Neural crest cell (in vitro differentiated cells): ENCODE measurements around the gene TSC22D4. TPM values are rescaled to one million over a fixed set of nuclear protein-coding genes. Genes with fewer than 3 reads are reported as not detected.

Source experiments
- DNase-seq: peaks from one replicate; pipeline ENCODE4 v3.0.0; 2021; ENCODE audit warnings: low read depth, mixed read lengths, low spot score
- H3K27ac Mint-ChIP-seq: one replicate; pipeline ENCODE4 v1.8.0; 2021; ENCODE audit warnings: mild to moderate bottlenecking, mixed read lengths; ENCODE audit not compliant: unreplicated experiment
- H3K27me3 Mint-ChIP-seq: 2 replicates; pipeline ENCODE4 v1.8.0; 2021; ENCODE audit warnings: low read depth, mild to moderate bottlenecking, mixed read lengths
- H3K36me3 Mint-ChIP-seq: 2 replicates; pipeline ENCODE4 v1.8.0; 2021; ENCODE audit warnings: low read depth, mild to moderate bottlenecking, mixed read lengths
- H3K4me1 Mint-ChIP-seq: 2 replicates; pipeline ENCODE4 v1.8.0; 2021; ENCODE audit warnings: mixed read lengths
- H3K4me3 Mint-ChIP-seq: one replicate; pipeline ENCODE4 v1.8.0; 2021; ENCODE audit warnings: mild to moderate bottlenecking, mixed read lengths
- H3K9me3 Mint-ChIP-seq: 2 replicates; pipeline ENCODE4 v1.8.0; 2021; ENCODE audit warnings: mixed read lengths
- CTCF ChIP-seq: fragments of 200-600 bp; sonication (generic); conservative IDR thresholded peaks from 2 replicates; pipeline ENCODE4 v1.5.0; 2021; ENCODE audit warnings: antibody characterized with exemption, mild to moderate bottlenecking
- total RNA-seq: library from RNA; stranded (reverse); gene quantifications from 2 replicates; pipeline ENCODE4 v1.2.1, GENCODE V29; 2021

The TSC22D4 gene
- total RNA-seq, 1 donor from 2014 or later = 32.8 TPM

- Mint-ChIP-seq H3K4me3 (no peak overlapping the region), H3K27me3 (no peaks in the 10 kb centered on the region), H3K36me3 (no peaks in the 10 kb centered on the region), H3K9me3 (no peaks in the 10 kb centered on the region), H3K4me1 (peaks cover 12% of the 10 kb centered on the region), H3K27ac (no peak overlapping the region)
- TF ChIP-seq CTCF = peak; percentile 91
- peak; percentile 97 for DNase-seq
Observed at GRCh38 chr7:100469227-100470044, 9.6 kb downstream of the TSC22D4 start.

GRCh38 chr7:100467638-100468373 lies 11.2 kb downstream of the TSC22D4 start:
- TF ChIP-seq CTCF = no peak
- H3K4me1 Mint-ChIP-seq = peaks cover 8% of the 10 kb centered on the region
- H3K27ac Mint-ChIP-seq = no peak overlapping the region
- DNase-seq = no peak
- no peak overlapping the region for H3K4me3 Mint-ChIP-seq
- H3K36me3 Mint-ChIP-seq = no peaks in the 10 kb centered on the region
- H3K9me3 Mint-ChIP-seq = no peaks in the 10 kb centered on the region
- no peaks in the 10 kb centered on the region for H3K27me3 Mint-ChIP-seq

- H3K4me3 Mint-ChIP-seq = no peak overlapping the region
- H3K9me3 Mint-ChIP-seq = no peaks in the 10 kb centered on the region
- TF ChIP-seq CTCF = no peak
- H3K36me3 Mint-ChIP-seq = no peaks in the 10 kb centered on the region
- no peak for DNase-seq
- no peak overlapping the region for H3K27ac Mint-ChIP-seq
- no peaks in the 10 kb centered on the region for H3K27me3 Mint-ChIP-seq
- H3K4me1 Mint-ChIP-seq = peaks cover 8% of the 10 kb centered on the region
Observed at GRCh38 chr7:100466653-100467605, 12.1 kb downstream of the TSC22D4 start.

GRCh38 chr7:100465702-100466311 lies 13.2 kb downstream of the TSC22D4 start:
- no peaks in the 10 kb centered on the region for H3K36me3 Mint-ChIP-seq
- no peak overlapping the region for H3K4me3 Mint-ChIP-seq
- no peaks in the 10 kb centered on the region for H3K27me3 Mint-ChIP-seq
- peaks cover 8% of the 10 kb centered on the region for H3K4me1 Mint-ChIP-seq
- peak; percentile 58 for TF ChIP-seq CTCF
- DNase-seq = no peak
- H3K27ac Mint-ChIP-seq = no peak overlapping the region
- H3K9me3 Mint-ChIP-seq = no peaks in the 10 kb centered on the region

GRCh38 chr7:100465299-100465698 lies 13.7 kb downstream of the TSC22D4 start:
- no peak for TF ChIP-seq CTCF
- Mint-ChIP-seq H3K9me3 (no peaks in the 10 kb centered on the region), H3K27ac (no peak overlapping the region), H3K4me1 (peaks cover 8% of the 10 kb centered on the region), H3K4me3 (no peak overlapping the region), H3K27me3 (no peaks in the 10 kb centered on the region), H3K36me3 (no peaks in the 10 kb centered on the region)
- DNase-seq = no peak
